H1 (cell line): ENCODE results near the gene CEMP1. TPM values are rescaled to one million over a fixed set of nuclear protein-coding genes. Genes with fewer than 3 reads are reported as not detected.

Source experiments
- CTCF ChIA-PET: fragments of 300-600 bp; sonication (Branson Sonifier 250); formaldehyde crosslinking; loops from one replicate; lab custom pipeline; 2021; ENCODE audit not compliant: partially characterized antibody; lab: Charles Lee
- POLR2A ChIA-PET: fragments of 300-600 bp; sonication (Branson Sonifier 250); formaldehyde crosslinking; loops from one replicate; lab custom pipeline; 2021; ENCODE audit warnings: inconsistent platforms; ENCODE audit not compliant: partially characterized antibody; lab: Charles Lee
- DNase-seq, 2 experiments: peaks; one replicate each; pipeline versions ENCODE4 v3.0.0 to v3.0.0-alpha.2; 2010 to 2022; ENCODE audit warnings: low spot score in 2 of 2, low read depth in 1 of 2, mixed read lengths in 1 of 2
- FAIRE-seq: peaks from 2 replicates; lab custom pipeline; 2011; peaks lifted over from hg19 to GRCh38; lab: Jason Lieb, UNC
- H2AFZ ChIP-seq: 2 replicates; pipeline ENCODE4 v1.8.1; 2012; ENCODE audit warnings: low read length, inconsistent platforms
- H2AK5ac ChIP-seq: 2 replicates; pipeline ENCODE4 v1.6.1; 2013; ENCODE audit warnings: low read depth, low read length
- H2BK120ac ChIP-seq: replicated peaks from 2 replicates; pipeline ENCODE3; 2013; ENCODE audit warnings: low read depth, low read length, inconsistent platforms
- H2BK12ac ChIP-seq: 2 replicates; pipeline ENCODE4 v1.6.1; 2013; ENCODE audit warnings: low read depth, low read length
- H2BK15ac ChIP-seq: 2 replicates; pipeline ENCODE4 v1.6.1; 2013; ENCODE audit warnings: low read length
- H2BK20ac ChIP-seq: 2 replicates; pipeline ENCODE4 v1.6.1; 2013; ENCODE audit warnings: low read length
- H2BK5ac ChIP-seq: 2 replicates; pipeline ENCODE4 v1.6.1; 2013; ENCODE audit warnings: low read depth, low read length
- H3K14ac ChIP-seq: 2 replicates; pipeline ENCODE4 v1.6.1; 2013; ENCODE audit warnings: inconsistent platforms; ENCODE audit not compliant: insufficient read length
- H3K18ac ChIP-seq: 2 replicates; pipeline ENCODE4 v1.6.1; 2013; ENCODE audit warnings: low read length; ENCODE audit errors: extremely low read depth
- H3K23ac ChIP-seq: 2 replicates; pipeline ENCODE4 v1.6.1; 2013; ENCODE audit warnings: inconsistent platforms; ENCODE audit not compliant: insufficient read length
- H3K23me2 ChIP-seq: 2 replicates; pipeline ENCODE4 v1.6.1; 2013; ENCODE audit warnings: low read depth, low read length
- H3K27ac ChIP-seq: 2 replicates; pipeline ENCODE4 v1.6.1; 2011; ENCODE audit warnings: low read depth, low read length, inconsistent platforms
- H3K27me3 ChIP-seq, 4 experiments: replicated peaks in 1 of 4; 1 replicate in 1 of 4; 2 replicates in 3 of 4; pipeline versions ENCODE4 v1.6.1 to v1.8.1; 2011 to 2013; ENCODE audit warnings: low read length in 3 of 4, mild to moderate bottlenecking in 3 of 4, inconsistent platforms in 2 of 4, mixed read lengths in 2 of 4, moderate library complexity in 1 of 4; ENCODE audit not compliant: control insufficient read depth in 3 of 4, insufficient read depth in 3 of 4; ENCODE audit errors: extremely low read depth in 1 of 4
- H3K36me3 ChIP-seq, 4 experiments: 2 replicates each; pipeline versions ENCODE4 v1.6.1 to v1.8.1; 2011 to 2013; ENCODE audit warnings: mild to moderate bottlenecking in 4 of 4, low read length in 3 of 4, moderate library complexity in 2 of 4, control low read depth in 1 of 4, inconsistent platforms in 1 of 4; ENCODE audit not compliant: insufficient read depth in 4 of 4, control insufficient read depth in 2 of 4
- H3K4ac ChIP-seq: replicated peaks from 2 replicates; pipeline ENCODE3; 2013; ENCODE audit warnings: low read length, low read depth, mixed read lengths, inconsistent platforms; ENCODE audit not compliant: insufficient read length
- H3K4me1 ChIP-seq, 4 experiments: replicated peaks in 1 of 4; 1 replicate in 1 of 4; 2 replicates in 3 of 4; pipeline versions ENCODE4 v1.6.1 to v1.8.1; 2011 to 2013; ENCODE audit warnings: low read length in 3 of 4, inconsistent platforms in 2 of 4, mixed read lengths in 1 of 4; ENCODE audit not compliant: insufficient read depth in 4 of 4, control insufficient read depth in 3 of 4
- H3K4me2 ChIP-seq, 2 experiments: 2 replicates each; pipeline versions ENCODE4 v1.6.1 to v1.8.1; 2011 to 2013; ENCODE audit warnings: low read depth in 2 of 2, low read length in 2 of 2, control low read depth in 1 of 2, inconsistent platforms in 1 of 2, mild to moderate bottlenecking in 1 of 2; ENCODE audit not compliant: insufficient read depth in 1 of 2
- H3K4me3 ChIP-seq, 4 experiments: fragments of 200-600, 300-600 bp in 1 of 4; sonication (generic), shearing (Covaris generic), sonication (Bioruptor Twin) in 1 of 4; 2 replicates each; pipeline versions ENCODE4 v1.5.1 to v1.8.1; 2011 to 2016; ENCODE audit warnings: low read length in 4 of 4, low read depth in 3 of 4, control low read depth in 2 of 4, inconsistent platforms in 2 of 4, mild to moderate bottlenecking in 2 of 4, mixed read lengths in 1 of 4, moderate library complexity in 1 of 4; ENCODE audit not compliant: insufficient read depth in 2 of 4; ENCODE audit errors: extremely low read depth in 1 of 4
- H3K56ac ChIP-seq: replicated peaks from 2 replicates; pipeline ENCODE3; 2013; ENCODE audit warnings: low read depth, mild to moderate bottlenecking, mixed read lengths, low read length, inconsistent platforms; ENCODE audit not compliant: insufficient read length
- H3K79me1 ChIP-seq: 2 replicates; pipeline ENCODE4 v1.6.1; 2013; ENCODE audit warnings: low read depth, low read length, control low read depth
- H3K79me2 ChIP-seq, 2 experiments: 2 replicates each; pipeline versions ENCODE4 v1.6.1 to v1.8.1; 2012 to 2013; ENCODE audit warnings: low read length in 2 of 2, mild to moderate bottlenecking in 2 of 2, inconsistent platforms in 1 of 2; ENCODE audit not compliant: insufficient read depth in 2 of 2, control insufficient read depth in 1 of 2
- H3K9ac ChIP-seq, 4 experiments: replicated peaks in 1 of 4; 1 replicate in 1 of 4; 2 replicates in 3 of 4; pipeline versions ENCODE4 v1.6.1 to v1.8.1; 2011 to 2013; ENCODE audit warnings: low read depth in 3 of 4, low read length in 3 of 4, control low read depth in 2 of 4, mild to moderate bottlenecking in 2 of 4, moderate library complexity in 2 of 4, inconsistent platforms in 1 of 4; ENCODE audit errors: extremely low read depth in 1 of 4
- H3K9me3 ChIP-seq, 2 experiments: 2 replicates each; pipeline versions ENCODE4 v1.6.1 to v1.8.1; 2012 to 2013; ENCODE audit warnings: mild to moderate bottlenecking in 2 of 2, moderate library complexity in 2 of 2, control low read depth in 1 of 2, inconsistent platforms in 1 of 2, low read depth in 1 of 2, low read length in 1 of 2, mixed read lengths in 1 of 2; ENCODE audit not compliant: insufficient read depth in 2 of 2
- H4K20me1 ChIP-seq, 2 experiments: replicated peaks in 1 of 2; 2 replicates each; pipeline versions ENCODE3 to v1.8.1; 2011 to 2013; ENCODE audit warnings: inconsistent platforms in 2 of 2, low read length in 2 of 2, mild to moderate bottlenecking in 1 of 2; ENCODE audit not compliant: insufficient read depth in 2 of 2, control insufficient read depth in 1 of 2
- H4K5ac ChIP-seq: 2 replicates; pipeline ENCODE4 v1.6.1; 2013; ENCODE audit warnings: low read length, low read depth, mixed read lengths, inconsistent platforms; ENCODE audit not compliant: insufficient read length
- H4K8ac ChIP-seq: 2 replicates; pipeline ENCODE4 v1.8.0; 2013; ENCODE audit warnings: mild to moderate bottlenecking, moderate library complexity, low read length, inconsistent platforms; ENCODE audit not compliant: insufficient read depth; ENCODE audit errors: extremely low read depth
- H4K91ac ChIP-seq: replicated peaks from 2 replicates; pipeline ENCODE3; 2013; ENCODE audit warnings: low read length, mixed read lengths, inconsistent platforms; ENCODE audit not compliant: insufficient read length
- BCL11A ChIP-seq, 2 experiments: IDR thresholded peaks; one replicate each; pipeline ENCODE4 v1.6.1; 2011; ENCODE audit warnings: low read depth in 2 of 2, low read length in 2 of 2, mild to moderate bottlenecking in 2 of 2
- JUND ChIP-seq: IDR thresholded peaks from 2 replicates; pipeline ENCODE4 v1.6.1; 2011; ENCODE audit warnings: mild to moderate bottlenecking, improper control_type of control experiment, low read length
- KDM4A ChIP-seq: IDR thresholded peaks from one replicate; pipeline ENCODE4 v1.7.1; 2012; ENCODE audit warnings: low read depth, mild to moderate bottlenecking, moderate library complexity, low read length, inconsistent platforms; ENCODE audit not compliant: severe bottlenecking
- KDM5A ChIP-seq: fragments of 200-600 bp; IDR thresholded peaks from 2 replicates; pipeline ENCODE4 v1.7.1; 2012; ENCODE audit warnings: mild to moderate bottlenecking, low read length, inconsistent platforms, mixed read lengths
- RXRA ChIP-seq: IDR thresholded peaks from 2 replicates; pipeline ENCODE4 v1.6.1; 2011; ENCODE audit warnings: low read depth, mild to moderate bottlenecking, low read length, moderate library complexity; ENCODE audit not compliant: insufficient read depth
- SAP30 ChIP-seq: fragments of 300-600 bp; sonication (generic); IDR thresholded peaks from 2 replicates; pipeline ENCODE4 v1.7.1; 2012; ENCODE audit warnings: low read length, moderate library complexity, mild to moderate bottlenecking, inconsistent platforms; ENCODE audit not compliant: insufficient read depth, insufficient replicate concordance
- SIX5 ChIP-seq: IDR thresholded peaks from 2 replicates; pipeline ENCODE4 v1.6.1; 2011; ENCODE audit warnings: mild to moderate bottlenecking, low read depth, low read length
- SP2 ChIP-seq: IDR thresholded peaks from 2 replicates; pipeline ENCODE4 v1.6.1; 2012; ENCODE audit warnings: mild to moderate bottlenecking, low read length, inconsistent platforms
- TCF12 ChIP-seq: IDR thresholded peaks from 2 replicates; pipeline ENCODE4 v1.6.1; 2011; ENCODE audit warnings: low read depth, mild to moderate bottlenecking, low read length
- USF2 ChIP-seq: IDR thresholded peaks from 2 replicates; pipeline ENCODE4 v1.6.1; 2011; ENCODE audit warnings: low read length, improper control_type of control experiment
- ZNF274 ChIP-seq: IDR thresholded peaks from 2 replicates; pipeline ENCODE4 v1.7.0; 2012; ENCODE audit warnings: low read length, borderline replicate concordance; ENCODE audit errors: extremely low read depth
- WGBS, 2 experiments: shearing (Covaris generic) in 1 of 2; methylation state at CpG; one replicate each; pipeline versions ENCODE4 v1.1.6 to v1.1.7; 2013 to 2015; ENCODE audit warnings: low lambda C conversion rate in 2 of 2, mixed read lengths in 2 of 2, inconsistent platforms in 1 of 2, low coverage in 1 of 2, missing lambda C conversion rate in 1 of 2; ENCODE audit not compliant: insufficient replicate concordance in 2 of 2, insufficient coverage in 1 of 2, insufficient read length in 1 of 2; ENCODE audit errors: extremely low coverage in 1 of 2, missing lambda C conversion rate in 1 of 2; 5-methylcytosine and 5-hydroxymethylcytosine counted together
- polyA plus RNA-seq, 7 experiments: library from polyadenylated mRNA; depleted of rRNA in 3 of 7; stranded (reverse) in 5 of 7; unstranded in 2 of 7; fragments of >200 nt in 5 of 7; fragments of 200-250 nt in 2 of 7; gene quantifications; 1 replicate in 5 of 7; 2 replicates in 1 of 7; 4 replicates in 1 of 7; pipeline versions ENCODE4 v1.2.1 to v1.2.3, GENCODE V29; 2011 to 2013; ENCODE audit warnings: missing spikeins in 2 of 7, mixed read lengths in 2 of 7
- total RNA-seq: library from RNA; stranded (reverse); fragmentation: NEBNext Ultra II Directional; extraction: Animal tissue kit (Norgen Biotek cat#: 25700); gene quantifications from 2 replicates; pipeline ENCODE4 v1.2.1, GENCODE V29; 2021

The CEMP1 gene
- total and polyA plus RNA-seq, 2 of the 8 experiments (the other 6 are each of a cell fraction or from before 2014, with no cell fraction given) = not detected

GRCh38 chr16:2482708-2483534 lies 48.3 kb downstream of the CEMP1 start:
- H3K56ac ChIP-seq = no peak overlapping the region
- CTCF ChIA-PET = interaction anchor here (0.6 to 2.9 kb wide), 13 partner anchors 9 to 186 kb away, joined by 3 to 23 read pairs (median 4); partner anchors contain the start of genes TBC1D24 and TEDC2
- no peak overlapping the region for H4K5ac ChIP-seq
- no peak overlapping the region for H3K23ac ChIP-seq
- no peak overlapping the region for H2BK12ac ChIP-seq
- no peak overlapping the region for H2BK20ac ChIP-seq
- H4K91ac ChIP-seq = no peak overlapping the region
- DNase-seq (no peak), FAIRE-seq (no peak)
- H2BK15ac ChIP-seq = no peak overlapping the region
- H2BK120ac ChIP-seq = no peak overlapping the region
- no peak overlapping the region for H3K4me3 ChIP-seq
- POLR2A ChIA-PET = interaction anchor here (0.8 to 2.0 kb wide), 7 partner anchors 9 to 330 kb away, joined by 3 to 6 read pairs (median 4); partner anchors contain the start of gene ECI1
- H3K4ac ChIP-seq = no peak overlapping the region
- H2AK5ac ChIP-seq = no peak overlapping the region
- H3K9me3 ChIP-seq = no peaks in the 10 kb centered on the region
- H3K4me1 ChIP-seq = peaks cover 0 to 3% (median 0%) of the 10 kb centered on the region in 4 experiments; a peak in 1 of 7 replicates
- H4K8ac ChIP-seq = no peak overlapping the region; the same call in 1 of the 2 replicates
- H3K79me2 ChIP-seq = peaks cover 0 to 2% of the 10 kb centered on the region in 2 experiments; a peak in 1 of 4 replicates
- 86% methylated on average over 31 of the region's 32 CpGs; no CpG with 5 or more reads in 1 of the 2 experiments for WGBS, 2 experiments
- H3K18ac ChIP-seq = no peak overlapping the region
- no peak overlapping the region for H3K9ac ChIP-seq
- H2BK5ac ChIP-seq = no peak overlapping the region; the same call in 1 of the 2 replicates
- no peak overlapping the region for H3K27ac ChIP-seq
- peaks cover 4 to 6% of the 10 kb centered on the region in 2 experiments for H4K20me1 ChIP-seq
- H3K4me2 ChIP-seq = no peak overlapping the region
- no peaks in the 10 kb centered on the region for H3K36me3 ChIP-seq
- H3K14ac ChIP-seq = no peak overlapping the region
- H3K23me2 ChIP-seq = no peaks in the 10 kb centered on the region
- no peak overlapping the region for H2AFZ ChIP-seq
- no peaks in the 10 kb centered on the region; a peak in 1 of 7 replicates for H3K27me3 ChIP-seq
- H3K79me1 ChIP-seq = peaks cover 21% of the 10 kb centered on the region
- no peak for TF ChIP-seq TCF12
- no peak for TF ChIP-seq KDM4A
- no peak for TF ChIP-seq SP2
- no peak for TF ChIP-seq KDM5A
- no peak for TF ChIP-seq JUND
- TF ChIP-seq ZNF274 = no peak
- TF ChIP-seq USF2 = no peak
- TF ChIP-seq SIX5 = no peak
- TF ChIP-seq BCL11A (IDR thresholded peaks at IDR 0.05; ENCODE audit: low read depth in 2 of 2, low read length in 2 of 2) = no peak
- TF ChIP-seq SAP30 = no peak
- no peak for TF ChIP-seq RXRA
